CD4-positive, CD25-positive, alpha-beta regulatory T cell (primary cell): Measurements from ENCODE around the gene SNCG. TPM values are rescaled to one million over a fixed set of nuclear protein-coding genes. Genes with fewer than 3 reads are reported as not detected.

ENCODE experiments used
- ATAC-seq, 2 donors: fragments of 150-1000 bp; cut with Tn5 transposase; one replicate each; pipeline ENCODE4 v1.10.0; 2021; ENCODE audit warnings: low read depth in 2 of 2, moderate number of reproducible peaks in 2 of 2, moderate library complexity in 1 of 2
- DNase-seq, 3 donors: peaks; one replicate each; pipeline versions ENCODE4 v3.0.0 to v3.0.0-alpha.2; 2012 to 2022; ENCODE audit warnings: mixed read lengths in 1 of 3
- H3K27ac ChIP-seq: one replicate; pipeline ENCODE4 v1.7.0; 2013; ENCODE audit warnings: mild to moderate bottlenecking, low read length; ENCODE audit not compliant: insufficient read depth, poor library complexity, severe bottlenecking
- H3K27me3 ChIP-seq: one replicate; pipeline ENCODE4 v1.7.0; 2013; ENCODE audit warnings: low read length; ENCODE audit not compliant: control insufficient read depth, insufficient read depth
- H3K36me3 ChIP-seq: one replicate; pipeline ENCODE4 v1.7.0; 2013; ENCODE audit warnings: mild to moderate bottlenecking, low read length, moderate library complexity; ENCODE audit not compliant: control insufficient read depth, insufficient read depth
- H3K4me1 ChIP-seq: 2 replicates; pipeline ENCODE4 v1.7.0; 2013; ENCODE audit warnings: mild to moderate bottlenecking, low read length; ENCODE audit not compliant: insufficient read depth, control insufficient read depth, poor library complexity, severe bottlenecking
- H3K4me3 ChIP-seq: one replicate; pipeline ENCODE4 v1.7.0; 2013; ENCODE audit warnings: low read depth, mild to moderate bottlenecking, low read length, moderate library complexity
- H3K9me3 ChIP-seq, 2 experiments: 1 replicate in 1 of 2; 2 replicates in 1 of 2; pipeline ENCODE4 v1.7.0; 2013; ENCODE audit warnings: low read length in 2 of 2, mild to moderate bottlenecking in 1 of 2, moderate library complexity in 1 of 2; ENCODE audit not compliant: control insufficient read depth in 2 of 2
- H3K27ac Mint-ChIP-seq, 3 donors: one replicate each; pipeline ENCODE4 v1.8.0; 2020 to 2022; ENCODE audit warnings: mild to moderate bottlenecking in 3 of 3, mixed read lengths in 3 of 3, moderate library complexity in 2 of 3
- H3K27me3 Mint-ChIP-seq: one replicate; pipeline ENCODE4 v1.8.0; 2022; ENCODE audit warnings: mild to moderate bottlenecking, mixed read lengths
- H3K36me3 Mint-ChIP-seq: one replicate; pipeline ENCODE4 v1.8.0; 2020; ENCODE audit warnings: mixed read lengths
- H3K4me1 Mint-ChIP-seq, 4 donors: one replicate each; pipeline ENCODE4 v1.8.0; 2020 to 2022; ENCODE audit warnings: mixed read lengths in 4 of 4, mild to moderate bottlenecking in 1 of 4
- H3K4me3 Mint-ChIP-seq, 4 donors: one replicate each; pipeline ENCODE4 v1.8.0; 2020 to 2022; ENCODE audit warnings: mild to moderate bottlenecking in 4 of 4, mixed read lengths in 4 of 4, moderate library complexity in 3 of 4
- H3K9me3 Mint-ChIP-seq, 7 donors: one replicate each; pipeline ENCODE4 v1.8.0; 2020 to 2022; ENCODE audit warnings: mixed read lengths in 7 of 7, mild to moderate bottlenecking in 3 of 7, moderate library complexity in 2 of 7
- polyA plus RNA-seq, 4 donors: library from polyadenylated mRNA; unstranded; fragments of 300-500 nt; fragmentation: Illumina TruSeq; gene quantifications; one replicate each; pipeline ENCODE4 v1.2.3, GENCODE V29; 2021
- total RNA-seq: library from RNA; stranded (reverse); gene quantifications from one replicate; pipeline ENCODE4 v1.2.3, GENCODE V29; 2022

SNCG gene
- total and polyA plus RNA-seq, 5 donors from 2014 or later, result not detected

DNA sequence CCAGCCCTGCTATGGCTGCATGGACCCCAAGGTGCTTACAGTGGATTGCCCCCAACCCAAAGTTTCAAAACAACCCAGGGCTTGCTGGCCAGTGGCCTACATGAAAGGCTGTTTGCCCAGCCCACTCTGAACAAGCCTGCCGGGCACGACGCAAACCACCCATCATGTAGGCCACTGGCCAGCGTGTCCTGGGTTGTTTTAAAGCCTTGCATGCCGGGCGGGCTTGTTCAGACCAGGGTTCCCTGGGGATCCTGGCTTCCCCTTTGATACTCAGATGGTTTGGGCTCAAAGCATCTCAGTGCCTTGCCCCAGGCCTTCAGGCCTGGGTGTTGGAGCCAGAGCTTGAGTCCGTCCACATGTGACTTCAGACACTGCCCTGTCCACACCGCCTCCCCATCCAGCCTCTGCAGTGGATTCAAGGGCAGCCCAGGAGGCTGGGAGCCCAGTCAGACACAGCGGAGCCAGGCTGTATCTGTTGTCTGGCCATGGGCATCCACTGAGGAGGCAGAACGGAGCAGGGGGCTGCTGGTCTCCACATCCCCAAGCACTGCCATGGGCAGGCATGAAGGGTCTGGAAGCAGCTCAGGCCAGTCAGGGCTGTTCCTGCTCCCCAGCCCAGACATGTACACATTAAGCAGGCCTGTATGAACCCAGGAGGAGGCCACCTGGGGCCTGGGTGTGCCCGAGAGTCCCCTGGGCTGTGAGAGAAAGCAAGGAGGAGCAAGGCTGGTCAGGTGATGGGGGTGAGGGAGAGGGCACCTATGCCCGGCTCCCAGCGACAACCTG is 5.9 kb downstream of the SNCG start:
- Histone ChIP-seq H3K4me1 (peaks cover 33% of the 10 kb centered on the region), H3K4me3 (no peak overlapping the region), H3K9me3 (no peaks in the 10 kb centered on the region), H3K27ac (no peak overlapping the region), H3K36me3 (no peaks in the 10 kb centered on the region), H3K27me3 (no peaks in the 10 kb centered on the region)
- Mint-ChIP-seq H3K27ac (no peak overlapping the region), H3K4me3 (no peak overlapping the region), H3K4me1 (peaks cover 0 to 36% (median 12%) of the 10 kb centered on the region in 4 donors), H3K36me3 (no peaks in the 10 kb centered on the region), H3K27me3 (peaks cover 5% of the 10 kb centered on the region), H3K9me3 (no peaks in the 10 kb centered on the region)
- no peak for DNase-seq
- no peak for ATAC-seq

DNA sequence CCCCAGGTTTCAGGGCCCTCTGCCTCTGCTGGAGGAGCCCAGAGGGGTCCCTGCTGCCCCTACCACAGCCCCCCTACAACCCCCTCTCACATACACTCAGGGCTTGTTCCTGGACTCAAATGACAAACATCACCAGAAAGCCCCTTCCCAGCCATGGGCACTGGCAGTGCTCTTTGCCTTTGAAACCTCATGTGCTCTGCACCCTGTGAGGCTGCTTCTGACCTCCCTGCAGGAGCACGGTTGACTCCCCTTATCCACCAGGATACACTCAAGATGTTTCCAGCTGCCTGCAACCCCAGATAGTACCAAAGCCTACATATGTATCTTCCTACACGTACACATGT is 6.4 kb downstream of the SNCG start:
- DNase-seq, result no peak
- H3K27ac Mint-ChIP-seq, result peak overlapping the region in 1 of 3 donors; percentile 36
- peaks cover 5% of the 10 kb centered on the region for H3K27me3 Mint-ChIP-seq

DNA sequence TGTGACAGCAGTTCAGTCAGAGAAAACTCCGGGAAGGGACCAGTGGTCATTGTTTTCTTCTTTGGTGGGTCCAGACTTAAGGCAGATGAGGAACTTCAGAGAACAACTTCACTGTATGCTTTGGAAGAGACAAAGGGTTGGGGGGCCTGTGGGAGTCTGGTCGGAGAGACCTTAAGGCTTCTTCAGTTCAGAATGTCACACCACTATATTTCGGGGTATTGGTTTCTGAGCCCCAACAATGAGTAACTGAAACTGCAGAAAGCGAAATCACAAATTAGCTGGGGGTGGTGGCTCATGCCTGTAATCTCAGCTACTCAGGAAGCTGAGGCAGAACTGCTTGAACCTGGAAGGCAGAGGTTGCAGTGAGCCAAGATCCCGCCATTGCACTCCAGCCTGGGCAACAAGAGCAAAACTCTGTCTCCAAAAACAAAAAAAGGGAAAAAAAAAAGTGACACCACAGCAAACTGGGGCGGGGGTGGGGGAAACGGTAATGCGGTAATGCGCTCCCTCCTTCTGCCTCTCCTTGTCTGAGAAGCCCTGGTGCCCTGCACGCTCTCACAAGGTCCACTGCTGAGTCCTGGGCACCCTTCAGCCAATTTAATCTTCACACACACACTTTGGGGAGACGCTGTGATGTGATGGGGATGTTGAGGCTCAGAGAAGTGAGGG is 7.7 kb downstream of the SNCG start:
- Mint-ChIP-seq H3K27me3 (peaks cover 5% of the 10 kb centered on the region), H3K27ac (peak overlapping the region; percentile 69 to 88 (median 81)), H3K9me3 (no peaks in the 10 kb centered on the region), H3K4me1 (peaks cover 0 to 48% (median 13%) of the 10 kb centered on the region in 4 donors), H3K36me3 (no peaks in the 10 kb centered on the region), H3K4me3 (peak overlapping the region; percentile 10 to 85 (median 64))
- H3K4me1 ChIP-seq, result peaks cover 50% of the 10 kb centered on the region
- no peaks in the 10 kb centered on the region for H3K36me3 ChIP-seq
- H3K27ac ChIP-seq, result no peak overlapping the region
- DNase-seq (peak in 1 of 3 donors; percentile 44), ATAC-seq (no peak)
- H3K27me3 ChIP-seq, result no peaks in the 10 kb centered on the region
- H3K9me3 ChIP-seq, result no peaks in the 10 kb centered on the region
- H3K4me3 ChIP-seq, result peak overlapping the region; percentile 47

More for the DNA sequence above, 6.4 kb downstream of the SNCG start:
- Histone ChIP-seq H3K27ac (no peak overlapping the region), H3K4me1 (peaks cover 38% of the 10 kb centered on the region), H3K9me3 (no peaks in the 10 kb centered on the region), H3K4me3 (no peak overlapping the region), H3K36me3 (no peaks in the 10 kb centered on the region), H3K27me3 (no peaks in the 10 kb centered on the region)
- H3K36me3 Mint-ChIP-seq, result no peaks in the 10 kb centered on the region
- no peak overlapping the region for H3K4me3 Mint-ChIP-seq
- ATAC-seq, result no peak
- peaks cover 0 to 42% (median 14%) of the 10 kb centered on the region in 4 donors for H3K4me1 Mint-ChIP-seq
- no peaks in the 10 kb centered on the region for H3K9me3 Mint-ChIP-seq

DNA sequence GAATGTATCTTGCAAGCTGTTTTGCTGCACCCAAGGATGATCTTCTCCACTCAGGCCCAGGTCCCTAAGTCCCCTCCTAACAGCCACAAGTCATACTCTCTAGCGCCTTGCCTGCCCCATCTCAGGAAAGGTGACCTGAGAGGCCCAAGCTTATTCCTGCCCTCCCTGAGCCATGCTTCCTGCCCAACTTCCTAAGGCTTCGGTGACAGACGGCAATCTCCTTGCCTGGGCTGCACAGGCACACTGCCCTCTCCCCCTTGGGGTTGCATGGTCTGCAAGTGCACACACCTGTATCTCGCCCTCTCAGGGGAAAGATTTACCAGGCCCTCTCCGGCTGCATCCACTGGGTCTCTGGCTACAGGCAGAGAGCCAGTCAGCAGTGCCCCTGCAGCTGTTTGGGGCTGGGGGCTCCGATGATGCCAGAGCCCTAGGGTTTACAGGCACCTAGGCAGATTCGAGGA is 9.1 kb downstream of the SNCG start:
- H3K27ac Mint-ChIP-seq, result peak overlapping the region in 1 of 3 donors; percentile 60
- no peaks in the 10 kb centered on the region for H3K36me3 Mint-ChIP-seq
- DNase-seq, result no peak
- no peak for ATAC-seq
- Histone ChIP-seq H3K4me3 (no peak overlapping the region), H3K9me3 (no peaks in the 10 kb centered on the region), H3K36me3 (no peaks in the 10 kb centered on the region), H3K27ac (no peak overlapping the region), H3K27me3 (no peaks in the 10 kb centered on the region), H3K4me1 (peaks cover 58% of the 10 kb centered on the region)
- H3K4me1 Mint-ChIP-seq, result peaks cover 0 to 53% (median 13%) of the 10 kb centered on the region in 4 donors
- peak overlapping the region in 2 of 4 donors; percentile 38 for H3K4me3 Mint-ChIP-seq
- H3K9me3 Mint-ChIP-seq, result no peaks in the 10 kb centered on the region
- peaks cover 9% of the 10 kb centered on the region for H3K27me3 Mint-ChIP-seq

DNA sequence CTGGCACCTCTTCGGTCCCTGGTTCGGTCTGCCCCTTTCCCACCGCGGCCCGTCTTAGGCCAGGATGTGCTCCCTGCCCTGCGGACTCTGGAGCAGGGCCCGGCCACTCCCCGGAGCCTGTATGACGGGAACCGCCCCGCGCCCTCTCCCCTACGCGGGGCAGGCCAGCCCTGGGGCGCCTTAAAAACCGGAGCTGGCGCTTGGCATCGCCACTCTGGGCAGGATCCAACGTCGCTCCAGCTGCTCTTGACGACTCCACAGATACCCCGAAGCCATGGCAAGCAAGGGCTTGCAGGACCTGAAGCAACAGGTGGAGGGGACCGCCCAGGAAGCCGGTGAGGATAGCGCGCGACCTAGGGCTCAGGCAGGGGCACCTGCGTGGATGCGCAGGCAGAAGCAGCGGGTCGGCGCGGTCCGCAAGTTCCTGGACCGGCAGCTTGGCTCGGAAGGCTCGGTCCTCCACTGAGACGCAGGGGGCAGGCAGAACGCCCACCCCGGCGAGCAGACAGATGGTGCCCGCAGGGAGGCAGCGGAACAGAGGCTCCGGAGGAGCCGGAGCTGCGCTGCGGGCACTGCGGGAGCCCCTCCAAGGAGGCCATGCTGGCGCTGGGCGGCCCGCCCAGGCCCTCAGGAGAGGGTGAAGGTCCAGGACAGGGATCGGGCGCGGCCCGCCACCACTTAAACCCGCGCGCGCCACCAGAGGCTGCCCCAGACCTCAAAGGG is 10.0 kb downstream of the SNCG start, which contains the start of gene ADIRF:
TSS of gene ADIRF (plus strand) at position 212 of the 723 bp plus-strand sequence. CDS start at position 275, 63 bp downstream.
- no peak for ATAC-seq
- peak within 1 kb of the TSS in 2 of 3 donors; percentile 42 to 66 for H3K27ac Mint-ChIP-seq
- Histone ChIP-seq H3K27me3 (no peaks in the 10 kb centered on the region), H3K27ac (no peak within 1 kb of the TSS), H3K9me3 (no peaks in the 10 kb centered on the region), H3K4me1 (peaks cover 58% of the 10 kb centered on the region), H3K4me3 (no peak within 1 kb of the TSS), H3K36me3 (no peaks in the 10 kb centered on the region)
- no peaks in the 10 kb centered on the region for H3K36me3 Mint-ChIP-seq
- H3K4me3 Mint-ChIP-seq, result peak within 1 kb of the TSS; percentile 53 to 81 (median 66)
- H3K27me3 Mint-ChIP-seq, result peaks cover 9% of the 10 kb centered on the region
- peaks cover 0 to 58% (median 15%) of the 10 kb centered on the region in 4 donors for H3K4me1 Mint-ChIP-seq
- H3K9me3 Mint-ChIP-seq, result no peaks in the 10 kb centered on the region
- peak in 1 of 3 donors; percentile 47 for DNase-seq

DNA sequence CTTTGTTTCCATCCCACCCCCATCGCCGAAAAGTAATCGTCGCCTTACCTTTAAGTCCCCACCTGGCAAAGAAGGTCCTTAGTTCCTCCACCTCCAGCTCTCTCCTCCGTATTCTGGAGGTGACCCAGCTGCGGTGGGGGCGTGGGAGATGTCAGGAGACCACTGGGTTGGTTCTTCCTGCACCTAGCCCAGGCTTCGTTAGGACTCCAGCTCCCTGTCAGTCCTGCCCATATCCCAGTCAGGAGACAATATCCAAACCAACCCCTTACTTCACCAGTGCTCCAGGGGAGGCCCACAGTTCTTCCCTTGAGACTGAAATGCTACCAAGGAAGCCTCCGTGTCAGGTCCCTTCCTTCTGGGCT is 10.6 kb downstream of the SNCG start:
- H3K9me3 Mint-ChIP-seq, result no peaks in the 10 kb centered on the region
- H3K4me1 ChIP-seq, result peaks cover 58% of the 10 kb centered on the region
- ATAC-seq (no peak), DNase-seq (no peak)
- H3K4me1 Mint-ChIP-seq, result peaks cover 0 to 58% (median 15%) of the 10 kb centered on the region in 4 donors
- peak overlapping the region in 3 of 4 donors; percentile 53 to 72 (median 60) for H3K4me3 Mint-ChIP-seq
- H3K27me3 ChIP-seq, result no peaks in the 10 kb centered on the region
- no peaks in the 10 kb centered on the region for H3K9me3 ChIP-seq
- H3K27ac Mint-ChIP-seq, result peak overlapping the region in 2 of 3 donors; percentile 42 to 66
- no peak overlapping the region for H3K4me3 ChIP-seq
- no peaks in the 10 kb centered on the region for H3K36me3 Mint-ChIP-seq
- H3K27ac ChIP-seq, result no peak overlapping the region
- peaks cover 5% of the 10 kb centered on the region for H3K27me3 Mint-ChIP-seq
- no peaks in the 10 kb centered on the region for H3K36me3 ChIP-seq

DNA sequence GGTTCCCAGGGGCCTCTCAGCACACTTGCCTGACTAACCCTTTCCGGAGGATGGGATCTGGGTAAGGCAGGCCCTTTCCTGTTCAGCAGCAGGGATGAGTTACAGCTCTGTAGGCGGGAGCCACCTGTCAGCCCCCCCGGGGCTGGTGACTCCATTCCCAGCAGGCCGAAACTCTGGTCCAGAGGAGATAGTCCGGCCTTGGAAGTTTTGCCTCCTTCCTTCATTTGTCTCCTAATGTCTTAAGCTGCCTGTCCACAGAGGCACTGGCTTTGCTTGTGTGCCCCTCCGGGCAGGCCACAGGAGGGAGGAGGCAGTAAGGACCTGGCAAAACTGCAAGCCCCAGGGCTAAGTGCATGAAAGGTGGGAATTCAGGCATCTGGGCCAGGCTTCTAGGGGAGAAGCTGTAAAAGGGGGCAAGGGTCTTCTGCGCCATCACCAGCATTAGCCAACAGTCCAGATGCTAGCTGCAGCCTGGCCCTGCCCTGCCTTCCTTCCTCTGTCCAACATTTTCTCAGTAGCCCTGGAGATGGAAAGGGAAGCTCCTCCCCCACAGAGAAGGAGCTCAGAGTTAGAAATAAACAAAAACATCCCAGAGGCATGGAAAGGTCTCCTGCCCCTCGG is 11.1 kb downstream of the SNCG start:
- no peak for ATAC-seq
- Mint-ChIP-seq H3K27me3 (peaks cover 4% of the 10 kb centered on the region), H3K36me3 (no peaks in the 10 kb centered on the region), H3K27ac (peak overlapping the region in 2 of 3 donors; percentile 42 to 66), H3K4me1 (peaks cover 0 to 58% (median 15%) of the 10 kb centered on the region in 4 donors), H3K4me3 (peak overlapping the region; percentile 72 to 81 (median 72)), H3K9me3 (no peaks in the 10 kb centered on the region)
- Histone ChIP-seq H3K4me1 (peaks cover 58% of the 10 kb centered on the region), H3K4me3 (no peak overlapping the region), H3K36me3 (no peaks in the 10 kb centered on the region), H3K27ac (no peak overlapping the region), H3K9me3 (no peaks in the 10 kb centered on the region), H3K27me3 (no peaks in the 10 kb centered on the region)
- DNase-seq, result no peak
